ENCODE data around the gene UVRAG. TPM values are rescaled to one million over a fixed set of nuclear protein-coding genes. Genes with fewer than 3 reads are reported as not detected.

Gene UVRAG
- total and polyA plus RNA-seq, 2 of the 4 experiments (the other 2 are of a cell fraction) = 5.6 to 10.9 TPM

DNA sequence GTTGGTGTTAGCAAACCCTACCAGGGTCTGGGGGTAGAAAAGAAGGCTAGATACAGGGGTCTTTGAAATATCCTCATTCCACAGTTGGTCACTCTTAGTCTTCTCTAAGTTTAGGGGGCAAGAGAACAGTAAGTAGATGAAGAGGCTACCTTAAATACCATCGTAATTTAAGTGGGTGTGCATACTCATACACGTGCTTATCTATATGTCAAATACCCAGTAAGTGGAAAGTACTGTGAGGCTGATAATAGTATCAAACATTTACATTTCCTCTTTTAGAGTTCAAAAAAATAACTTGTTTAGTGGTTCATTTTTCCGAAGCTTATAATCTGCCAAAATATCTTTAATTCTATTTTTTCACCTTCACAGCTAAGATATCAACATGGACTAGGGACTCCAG is 300.5 kb downstream of the UVRAG start:
- ChIA-PET CTCF (interaction anchor here (1.0 kb wide), 1 partner anchor 8 kb away, joined by 3 read pairs; no protein-coding TSS in a partner anchor), POLR2A (ENCODE audit: unreplicated experiment) (no interaction called here)
- no CpG with 5 or more reads among the region's 3 CpGs for WGBS, 2 experiments (ENCODE audit: extremely low coverage in 2 of 2, insufficient read length in 1 of 2)

More for the DNA sequence above, 300.5 kb downstream of the UVRAG start:
- Histone ChIP-seq H3K27ac (ENCODE audit: insufficient read depth, low read length) (no peak overlapping the region), H2AFZ (replicated peaks; ENCODE audit: low read length, poor library complexity) (no peak overlapping the region), H2BK20ac (ENCODE audit: low read depth, low read length) (no peak overlapping the region), H3K4me2 (ENCODE audit: low read depth, low read length) (no peak overlapping the region), H4K5ac (ENCODE audit: low read depth, low read length) (no peak overlapping the region), H3K23ac (ENCODE audit: low read depth, low read length) (no peak overlapping the region), H3K4me3 (ENCODE audit: insufficient read depth, low read depth, low read length) (no peak overlapping the region), H3K9ac (ENCODE audit: low read depth, low read length) (no peak overlapping the region), H3K4me1 (ENCODE audit: control insufficient read depth, insufficient read depth, low read length) (peaks cover 2% of the 10 kb centered on the region; the same call in 1 of the 2 replicates), H3K56ac (ENCODE audit: extremely low read depth, insufficient read depth, low read length) (no peak overlapping the region), H2BK120ac (ENCODE audit: low read depth, low read length) (no peak overlapping the region), H2BK5ac (ENCODE audit: low read depth, low read length, poor library complexity, severe bottlenecking) (no peak overlapping the region), H4K20me1 (ENCODE audit: insufficient read depth, low read length) (no peaks in the 10 kb centered on the region), H2AK5ac (ENCODE audit: low read depth, low read length) (no peak overlapping the region), H3K14ac (replicated peaks; ENCODE audit: low read depth, low read length) (no peak overlapping the region), H3K9me3 (ENCODE audit: control insufficient read depth, insufficient read depth, low read length) (no peaks in the 10 kb centered on the region), H3K18ac (ENCODE audit: low read depth, low read length) (no peak overlapping the region), H2BK15ac (ENCODE audit: low read depth, low read length) (no peak overlapping the region), H3K9me1 (ENCODE audit: insufficient read depth, low read length) (0 out of 2 replicates have a peak, but pooled peaks cover 4% of the 10 kb centered on the region), H3K4ac (ENCODE audit: low read depth, low read length) (no peak overlapping the region), H4K91ac (ENCODE audit: insufficient read depth, low read depth, low read length) (no peak overlapping the region), H2AK9ac (replicated peaks; ENCODE audit: low read depth, low read length, poor library complexity) (no peak overlapping the region), H3K27me3 (ENCODE audit: control insufficient read depth, insufficient read depth, low read length) (no peaks in the 10 kb centered on the region), H4K8ac (ENCODE audit: low read depth in 2 of 2, low read length in 2 of 2) (no peak overlapping the region), H3K79me1 (ENCODE audit: low read depth in 1 of 2, low read length in 2 of 2) (no peaks in the 10 kb centered on the region), H3K36me3 (ENCODE audit: control insufficient read depth, insufficient read depth, low read length) (peaks cover 2% of the 10 kb centered on the region; the same call in 1 of the 2 replicates)
- no peak for DNase-seq
- BruUV-seq (replicated peaks) = no TSS peak
- dilution Hi-C loops (cut with HindIII; ENCODE audit: low sequenced_read_pairs, unreplicated experiment) (no loop called here), intact Hi-C loops (cut with micrococcal nuclease) (no loop called here), in situ Hi-C loops (cut with MboI; ENCODE audit: low sequenced_read_pairs) (no loop called here)
- ATAC-seq (ENCODE audit: low read depth) = no peak
- TF ChIP-seq SMC3 (IDR thresholded peaks at IDR 0.05; ENCODE audit: low read depth, low read length) = no peak
- no peak for TF ChIP-seq MAFK (IDR thresholded peaks at IDR 0.05; ENCODE audit: low read depth, low read length)
- no peak for TF ChIP-seq FOS (IDR thresholded peaks at IDR 0.05; ENCODE audit: low read depth, low read length)

Data from IMR-90 (cell line).